ENCODE data around the gene XYLT1. TPM values are rescaled to one million over a fixed set of nuclear protein-coding genes. Genes with fewer than 3 reads are reported as not detected.

XYLT1 gene
- total RNA-seq, 3 donors from 2014 or later (not counting 1 experiment from before 2014, with no cell fraction given) = 40.9 to 55.5 (median 43.8) TPM

GRCh38 chr16:17168181-17168580, 302.6 kb downstream of the XYLT1 start:
- H3K9me3 Mint-ChIP-seq = no peaks in the 10 kb centered on the region
- Histone ChIP-seq H3K36me3 (ENCODE audit: control insufficient read depth, insufficient read depth, low read length) (peaks cover 2% of the 10 kb centered on the region), H3K9me3 (ENCODE audit: control insufficient read depth, insufficient read depth, low read length) (no peaks in the 10 kb centered on the region), H3K27me3 (ENCODE audit: control insufficient read depth, insufficient read depth, low read length) (no peaks in the 10 kb centered on the region), H3K27ac (ENCODE audit: low read length) (no peak overlapping the region), H3K4me1 (ENCODE audit: control insufficient read depth, insufficient read depth, low read length) (peaks cover 9% of the 10 kb centered on the region), H3K4me3 (ENCODE audit: low read length) (no peak overlapping the region)
- no peak for DNase-seq
- TF ChIP-seq CTCF (IDR thresholded peaks at IDR 0.05) = no peak
- no peak overlapping the region for H3K4me3 Mint-ChIP-seq
- WGBS (ENCODE audit: insufficient coverage) = 96% methylated on average over 4 of the region's 5 CpGs
- intact Hi-C loops (cut with micrococcal nuclease) = no loop called here
- H3K27me3 Mint-ChIP-seq (ENCODE audit: low read depth in 2 of 2) = no peaks in the 10 kb centered on the region
- no peak overlapping the region for H3K27ac Mint-ChIP-seq
- ATAC-seq = no peak
- H3K36me3 Mint-ChIP-seq = no peaks in the 10 kb centered on the region
- H3K4me1 Mint-ChIP-seq = peaks cover 21 to 23% of the 10 kb centered on the region in 2 donors

GRCh38 chr16:17166095-17166494, 304.7 kb downstream of the XYLT1 start:
- Mint-ChIP-seq H3K4me1 (peaks cover 16 to 18% of the 10 kb centered on the region in 2 donors), H3K9me3 (no peaks in the 10 kb centered on the region), H3K36me3 (no peaks in the 10 kb centered on the region), H3K27me3 (ENCODE audit: low read depth in 2 of 2) (no peaks in the 10 kb centered on the region), H3K27ac (no peak overlapping the region), H3K4me3 (no peak overlapping the region)
- peaks cover 9% of the 10 kb centered on the region for H3K4me1 ChIP-seq (ENCODE audit: control insufficient read depth, insufficient read depth, low read length)
- H3K36me3 ChIP-seq (ENCODE audit: control insufficient read depth, insufficient read depth, low read length) = peaks cover 2% of the 10 kb centered on the region
- DNase-seq = no peak
- no peak overlapping the region for H3K4me3 ChIP-seq (ENCODE audit: low read length)
- TF ChIP-seq CTCF (IDR thresholded peaks at IDR 0.05) = no peak
- H3K27me3 ChIP-seq (ENCODE audit: control insufficient read depth, insufficient read depth, low read length) = no peaks in the 10 kb centered on the region
- ATAC-seq = no peak
- intact Hi-C loops (cut with micrococcal nuclease) = no loop called here
- no peak overlapping the region for H3K27ac ChIP-seq (ENCODE audit: low read length)
- no peaks in the 10 kb centered on the region for H3K9me3 ChIP-seq (ENCODE audit: control insufficient read depth, insufficient read depth, low read length)
- 72% methylated on average over 4 of the region's 4 CpGs for WGBS (ENCODE audit: insufficient coverage)

- Mint-ChIP-seq H3K9me3 (no peaks in the 10 kb centered on the region), H3K27ac (no peak overlapping the region), H3K4me1 (peaks cover 20 to 22% of the 10 kb centered on the region in 2 donors), H3K36me3 (peaks cover 7% of the 10 kb centered on the region), H3K4me3 (no peak overlapping the region), H3K27me3 (ENCODE audit: low read depth in 2 of 2) (no peaks in the 10 kb centered on the region)
- ATAC-seq (no peak), DNase-seq (no peak)
- no peak overlapping the region for H3K4me3 ChIP-seq (ENCODE audit: low read length)
- no peaks in the 10 kb centered on the region for H3K9me3 ChIP-seq (ENCODE audit: control insufficient read depth, insufficient read depth, low read length)
- intact Hi-C loops (cut with micrococcal nuclease) = no loop called here
- no peak overlapping the region for H3K27ac ChIP-seq (ENCODE audit: low read length)
- H3K4me1 ChIP-seq (ENCODE audit: control insufficient read depth, insufficient read depth, low read length) = peaks cover 9% of the 10 kb centered on the region
- WGBS (ENCODE audit: insufficient coverage) = 94% methylated on average over 2 of the region's 3 CpGs
- H3K27me3 ChIP-seq (ENCODE audit: control insufficient read depth, insufficient read depth, low read length) = no peaks in the 10 kb centered on the region
- peaks cover 2% of the 10 kb centered on the region for H3K36me3 ChIP-seq (ENCODE audit: control insufficient read depth, insufficient read depth, low read length)
- TF ChIP-seq CTCF (IDR thresholded peaks at IDR 0.05) = no peak
These were observed 308.2 kb downstream of the XYLT1 start for GRCh38 chr16:17162560-17162959.

GRCh38 chr16:17160920-17161431, 309.8 kb downstream of the XYLT1 start:
- DNase-seq (no peak), ATAC-seq (no peak)
- H3K4me3 Mint-ChIP-seq = no peak overlapping the region
- H3K27ac Mint-ChIP-seq = no peak overlapping the region
- Histone ChIP-seq H3K4me1 (ENCODE audit: control insufficient read depth, insufficient read depth, low read length) (peaks cover 9% of the 10 kb centered on the region), H3K9me3 (ENCODE audit: control insufficient read depth, insufficient read depth, low read length) (no peaks in the 10 kb centered on the region), H3K4me3 (ENCODE audit: low read length) (no peak overlapping the region), H3K27ac (ENCODE audit: low read length) (no peak overlapping the region), H3K27me3 (ENCODE audit: control insufficient read depth, insufficient read depth, low read length) (no peaks in the 10 kb centered on the region), H3K36me3 (ENCODE audit: control insufficient read depth, insufficient read depth, low read length) (peaks cover 4% of the 10 kb centered on the region)
- TF ChIP-seq CTCF (IDR thresholded peaks at IDR 0.05) = no peak
- 98% methylated on average over 17 of the region's 17 CpGs for WGBS (ENCODE audit: insufficient coverage)
- intact Hi-C loops (cut with micrococcal nuclease) = no loop called here
- no peaks in the 10 kb centered on the region for H3K27me3 Mint-ChIP-seq (ENCODE audit: low read depth in 2 of 2)
- no peaks in the 10 kb centered on the region for H3K9me3 Mint-ChIP-seq
- H3K36me3 Mint-ChIP-seq = peaks cover 7% of the 10 kb centered on the region
- H3K4me1 Mint-ChIP-seq = peaks cover 19 to 21% of the 10 kb centered on the region in 2 donors

All from natural killer cell (primary cell).